WTC11 (cell line): ENCODE results near the gene R3HDM4. TPM values are rescaled to one million over a fixed set of nuclear protein-coding genes. Genes with fewer than 3 reads are reported as not detected.

Source experiments
- ATAC-seq: fragments of 200-7000 bp; cut with Tn5 transposase; 2 replicates; pipeline ENCODE4 v1.10.0; 2021; ENCODE audit warnings: mild to moderate bottlenecking, moderate library complexity
- CTCF ChIA-PET: fragments of 300-600 bp; sonication (Branson Sonifier 250); formaldehyde crosslinking; loops from one replicate; lab custom pipeline; 2021; ENCODE audit warnings: antibody characterized with exemption; lab: Charles Lee
- POLR2A ChIA-PET: fragments of 350-600 bp; sonication (Branson Sonifier 250); formaldehyde crosslinking; loops from one replicate; lab custom pipeline; 2021; ENCODE audit warnings: antibody characterized with exemption; lab: Charles Lee
- DNase-seq: peaks from one replicate; pipeline ENCODE4 v3.0.0; 2021; ENCODE audit warnings: low spot score
- H3K27ac Mint-ChIP-seq: 2 replicates; pipeline ENCODE4 v1.8.0; 2021; ENCODE audit warnings: mixed read lengths
- H3K27me3 Mint-ChIP-seq: 2 replicates; pipeline ENCODE4 v1.8.0; 2021; ENCODE audit warnings: low read depth, mild to moderate bottlenecking, moderate library complexity, mixed read lengths
- H3K36me3 Mint-ChIP-seq: 2 replicates; pipeline ENCODE4 v1.8.0; 2021; ENCODE audit warnings: mixed read lengths
- H3K4me1 Mint-ChIP-seq: 2 replicates; pipeline ENCODE4 v1.8.0; 2022; ENCODE audit warnings: mixed read lengths
- H3K4me3 Mint-ChIP-seq: 2 replicates; pipeline ENCODE4 v1.8.0; 2021; ENCODE audit warnings: mild to moderate bottlenecking, moderate library complexity, mixed read lengths
- H3K9me3 Mint-ChIP-seq: 2 replicates; pipeline ENCODE4 v1.8.0; 2021; ENCODE audit warnings: mixed read lengths
- FOXK1 ChIP-seq: sonication (generic); formaldehyde crosslinking; IDR thresholded peaks from 2 replicates; pipeline ENCODE4 v1.8.0; 2022; ENCODE audit warnings: mild to moderate bottlenecking, moderate library complexity, missing genetic modification reagents
- GRHL2 ChIP-seq: fragments of 250-450 bp; sonication (Bioruptor Pico); IDR thresholded peaks from 2 replicates; pipeline ENCODE4 v1.8.0; 2022; ENCODE audit warnings: mild to moderate bottlenecking, moderate library complexity; ENCODE audit not compliant: insufficient replicate concordance, severe bottlenecking
- IRF2 ChIP-seq: sonication (generic); formaldehyde crosslinking; IDR thresholded peaks from 2 replicates; pipeline ENCODE4 v1.8.0; 2022; ENCODE audit warnings: low read depth, missing genetic modification reagents, borderline replicate concordance
- JAZF1 ChIP-seq: fragments of 250-450 bp; sonication (Bioruptor Pico); IDR thresholded peaks from 2 replicates; pipeline ENCODE4 v1.9.0; 2021; ENCODE audit warnings: moderate library complexity, mild to moderate bottlenecking, inconsistent platforms
- MXD4 ChIP-seq: fragments of 250-450 bp; sonication (Bioruptor Pico); IDR thresholded peaks from 2 replicates; pipeline ENCODE4 v1.8.0; 2021; ENCODE audit warnings: mild to moderate bottlenecking, moderate library complexity, borderline replicate concordance
- OVOL2 ChIP-seq: fragments of 250-450 bp; sonication (Bioruptor Pico); IDR thresholded peaks from 2 replicates; pipeline ENCODE4 v1.9.0; 2021; ENCODE audit warnings: mild to moderate bottlenecking, borderline replicate concordance
- RELA ChIP-seq: sonication (generic); formaldehyde crosslinking; IDR thresholded peaks from 2 replicates; pipeline ENCODE4 v1.8.1; 2022; ENCODE audit warnings: missing genetic modification reagents, mild to moderate bottlenecking, borderline replicate concordance
- ZNF121 ChIP-seq: sonication (generic); formaldehyde crosslinking; IDR thresholded peaks from 2 replicates; pipeline ENCODE4 v1.8.0; 2023; ENCODE audit warnings: missing genetic modification reagents
- ZNF263 ChIP-seq: sonication (generic); formaldehyde crosslinking; IDR thresholded peaks from 2 replicates; pipeline ENCODE4 v1.8.1; 2022; ENCODE audit warnings: low read depth, mild to moderate bottlenecking, moderate library complexity, missing genetic modification reagents
- ZNF396 ChIP-seq: fragments of 250-450 bp; sonication (Bioruptor Pico); IDR thresholded peaks from 2 replicates; pipeline ENCODE4 v1.8.0; 2021; ENCODE audit warnings: mild to moderate bottlenecking, moderate library complexity, borderline replicate concordance
- ZNF423 ChIP-seq: fragments of 250-450 bp; sonication (Bioruptor Pico); IDR thresholded peaks from 2 replicates; pipeline ENCODE4 v2.1.2; 2022; ENCODE audit warnings: mild to moderate bottlenecking, moderate library complexity
- total RNA-seq: library from RNA; stranded (reverse); gene quantifications from 3 replicates; pipeline ENCODE4 v1.2.3, GENCODE V29; 2021
- TF ChIP-seq, protein P1 (sequence below): sonication (generic); formaldehyde crosslinking; IDR thresholded peaks from 2 replicates; pipeline ENCODE4 v1.8.0; 2022; ENCODE audit warnings: mild to moderate bottlenecking, missing genetic modification reagents
- TF ChIP-seq, protein P2 (sequence below): fragments of 250-450 bp; sonication (Bioruptor Pico); conservative IDR thresholded peaks from 2 replicates; pipeline ENCODE4 v1.9.0; 2021; ENCODE audit warnings: mild to moderate bottlenecking
- TF ChIP-seq, protein P3 (sequence below): sonication (generic); formaldehyde crosslinking; IDR thresholded peaks from 2 replicates; pipeline ENCODE4 v1.8.0; 2022; ENCODE audit warnings: mild to moderate bottlenecking, missing genetic modification reagents
- TF ChIP-seq, protein P4 (sequence below): fragments of 250-450 bp; sonication (Bioruptor Pico); IDR thresholded peaks from 2 replicates; pipeline ENCODE4 v2.1.2; 2022; ENCODE audit warnings: mild to moderate bottlenecking, moderate library complexity
- TF ChIP-seq, protein P5 (sequence below): fragments of 250-450 bp; sonication (Bioruptor Pico); IDR thresholded peaks from 2 replicates; pipeline ENCODE4 v1.8.0; 2021; ENCODE audit warnings: mild to moderate bottlenecking
- TF ChIP-seq, protein P6 (sequence below): sonication (generic); formaldehyde crosslinking; IDR thresholded peaks from 2 replicates; pipeline ENCODE4 v1.8.1; 2022; ENCODE audit warnings: missing genetic modification reagents, borderline replicate concordance
- TF ChIP-seq, protein P7 (sequence below): sonication (generic); formaldehyde crosslinking; IDR thresholded peaks from 2 replicates; pipeline ENCODE4 v1.8.1; 2023; ENCODE audit warnings: mild to moderate bottlenecking, missing genetic modification reagents, moderate library complexity

Gene R3HDM4
- total RNA-seq, 1 experiment from 2014 or later = 99.5 TPM

DNA sequence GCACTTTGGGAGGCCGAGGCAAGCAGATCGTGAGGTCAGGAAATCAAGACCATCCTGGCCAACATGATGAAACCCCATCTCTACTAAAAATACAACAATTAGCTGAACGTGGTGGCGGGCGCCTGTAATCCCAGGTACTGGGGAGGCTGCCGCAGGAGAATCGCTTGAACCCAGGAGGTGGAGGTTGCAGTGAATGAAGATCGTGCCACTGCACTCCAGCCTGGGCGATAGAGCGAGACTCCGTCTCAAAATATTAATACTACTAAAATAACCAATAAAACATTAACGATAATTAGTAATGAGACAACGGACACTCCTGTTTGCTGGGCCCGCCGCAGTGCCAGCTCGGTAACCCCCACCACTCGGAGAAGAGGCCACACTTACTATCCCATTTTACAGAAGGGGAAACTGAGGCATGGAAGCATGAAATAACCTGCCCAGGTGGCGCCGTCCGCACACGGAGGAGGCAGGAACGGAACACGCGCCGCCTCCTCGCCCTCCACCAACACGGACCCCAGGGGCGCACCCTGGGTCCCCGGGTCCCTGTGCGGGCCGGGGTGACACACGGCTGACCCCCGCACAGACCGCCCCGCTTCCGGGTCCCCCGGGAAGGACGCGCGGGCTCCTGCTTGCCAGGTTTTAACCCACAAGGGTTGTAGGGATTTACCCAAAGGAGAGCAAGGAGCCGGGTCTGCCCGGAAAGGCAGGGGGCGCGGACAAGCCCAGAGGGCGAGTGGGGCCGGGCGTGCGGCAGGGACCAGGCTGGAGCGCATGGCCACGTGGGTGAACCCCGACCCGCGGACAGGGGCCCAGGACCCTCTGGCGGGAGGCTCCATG lies 1.6 kb downstream of the R3HDM4 start (continued):
- TF ChIP-seq, protein P1, sequence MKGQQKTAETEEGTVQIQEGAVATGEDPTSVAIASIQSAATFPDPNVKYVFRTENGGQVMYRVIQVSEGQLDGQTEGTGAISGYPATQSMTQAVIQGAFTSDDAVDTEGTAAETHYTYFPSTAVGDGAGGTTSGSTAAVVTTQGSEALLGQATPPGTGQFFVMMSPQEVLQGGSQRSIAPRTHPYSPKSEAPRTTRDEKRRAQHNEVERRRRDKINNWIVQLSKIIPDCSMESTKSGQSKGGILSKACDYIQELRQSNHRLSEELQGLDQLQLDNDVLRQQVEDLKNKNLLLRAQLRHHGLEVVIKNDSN (CRISPR knock-in tag) = peak; percentile 65; the same call in 1 of the 2 replicates

DNA sequence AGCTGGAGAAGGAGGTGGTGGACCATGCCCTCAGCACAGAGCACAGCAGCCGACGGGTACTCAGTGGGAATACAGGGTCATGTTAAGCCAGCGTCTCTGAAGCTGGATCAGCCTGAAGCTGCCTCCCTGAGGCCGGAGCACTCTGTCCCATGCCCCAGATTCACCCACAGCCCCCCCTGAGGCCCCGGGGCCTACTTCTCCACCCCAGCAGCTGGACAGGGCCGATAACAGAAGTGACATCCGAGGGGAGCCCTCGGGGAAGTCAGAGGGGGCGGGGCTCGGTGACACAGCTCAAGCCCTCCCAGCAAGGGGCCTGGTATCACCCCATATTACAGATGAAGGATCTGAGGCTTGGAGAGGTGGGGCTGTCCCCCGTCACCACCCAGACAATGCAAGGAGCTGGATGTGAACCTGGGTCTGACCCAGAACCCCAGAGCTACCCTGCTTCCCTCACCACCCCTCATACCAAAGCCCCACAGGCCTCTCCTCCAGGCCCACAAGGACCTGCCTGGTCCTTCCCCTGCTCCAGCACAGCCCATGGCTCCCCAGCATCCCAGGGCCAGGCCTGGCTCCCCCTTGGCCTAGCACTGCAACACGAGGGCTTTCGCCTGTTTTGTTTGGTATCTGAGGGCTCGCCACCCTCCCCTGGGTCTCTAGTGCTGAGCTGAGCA lies 5.7 kb downstream of the R3HDM4 start:
- TF ChIP-seq ZNF121 (CRISPR knock-in tag) (no peak), JAZF1 (CRISPR knock-in tag) (no peak), ZNF263 (CRISPR knock-in tag) (no peak), GRHL2 (no peak), ZNF396 (CRISPR knock-in tag) (no peak), MXD4 (CRISPR knock-in tag) (no peak)
- TF ChIP-seq, protein P2, sequence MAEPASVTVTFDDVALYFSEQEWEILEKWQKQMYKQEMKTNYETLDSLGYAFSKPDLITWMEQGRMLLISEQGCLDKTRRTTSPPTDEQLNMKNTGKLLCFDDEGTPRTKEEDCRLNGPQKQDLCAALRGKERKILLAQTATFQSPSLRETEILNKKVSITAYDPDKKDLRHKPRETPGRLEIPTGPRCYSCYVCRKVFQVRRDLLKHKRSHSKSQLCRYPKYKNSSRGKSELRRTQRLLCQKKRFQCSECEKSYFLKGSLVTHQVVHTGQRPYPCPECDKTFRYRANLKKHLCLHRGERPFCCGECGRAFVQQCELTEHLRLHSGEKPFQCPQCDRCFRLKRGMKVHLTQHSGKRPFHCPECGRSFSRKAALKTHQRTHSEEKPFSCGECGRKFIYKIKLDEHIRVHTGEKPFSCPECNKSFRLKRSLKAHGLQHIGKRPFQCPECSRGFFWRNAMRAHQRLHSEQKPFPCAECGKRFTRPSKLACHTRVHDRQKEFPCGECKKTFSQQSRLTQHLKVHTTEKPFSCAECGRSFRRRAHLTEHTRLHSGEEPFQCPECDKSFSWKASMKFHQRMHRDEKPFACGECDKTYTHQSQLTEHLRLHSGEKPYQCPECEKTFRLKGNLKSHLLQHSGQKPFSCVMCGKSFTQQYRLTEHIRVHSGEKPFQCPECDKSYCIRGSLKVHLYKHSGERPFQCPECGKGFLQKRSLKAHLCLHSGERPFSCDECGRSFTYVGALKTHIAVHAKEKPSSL (CRISPR knock-in tag) = no peak
- TF ChIP-seq, protein P3, sequence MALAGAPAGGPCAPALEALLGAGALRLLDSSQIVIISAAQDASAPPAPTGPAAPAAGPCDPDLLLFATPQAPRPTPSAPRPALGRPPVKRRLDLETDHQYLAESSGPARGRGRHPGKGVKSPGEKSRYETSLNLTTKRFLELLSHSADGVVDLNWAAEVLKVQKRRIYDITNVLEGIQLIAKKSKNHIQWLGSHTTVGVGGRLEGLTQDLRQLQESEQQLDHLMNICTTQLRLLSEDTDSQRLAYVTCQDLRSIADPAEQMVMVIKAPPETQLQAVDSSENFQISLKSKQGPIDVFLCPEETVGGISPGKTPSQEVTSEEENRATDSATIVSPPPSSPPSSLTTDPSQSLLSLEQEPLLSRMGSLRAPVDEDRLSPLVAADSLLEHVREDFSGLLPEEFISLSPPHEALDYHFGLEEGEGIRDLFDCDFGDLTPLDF (CRISPR knock-in tag) = no peak
- TF ChIP-seq, protein P4, sequence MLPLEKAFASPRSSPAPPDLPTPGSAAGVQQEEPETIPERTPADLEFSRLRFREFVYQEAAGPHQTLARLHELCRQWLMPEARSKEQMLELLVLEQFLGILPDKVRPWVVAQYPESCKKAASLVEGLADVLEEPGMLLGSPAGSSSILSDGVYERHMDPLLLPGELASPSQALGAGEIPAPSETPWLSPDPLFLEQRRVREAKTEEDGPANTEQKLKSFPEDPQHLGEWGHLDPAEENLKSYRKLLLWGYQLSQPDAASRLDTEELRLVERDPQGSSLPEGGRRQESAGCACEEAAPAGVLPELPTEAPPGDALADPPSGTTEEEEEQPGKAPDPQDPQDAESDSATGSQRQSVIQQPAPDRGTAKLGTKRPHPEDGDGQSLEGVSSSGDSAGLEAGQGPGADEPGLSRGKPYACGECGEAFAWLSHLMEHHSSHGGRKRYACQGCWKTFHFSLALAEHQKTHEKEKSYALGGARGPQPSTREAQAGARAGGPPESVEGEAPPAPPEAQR (CRISPR knock-in tag) = no peak
- TF ChIP-seq, all 79 proteins: peak for 0
- POLR2A ChIA-PET = no interaction called here
- Mint-ChIP-seq H3K9me3 (no peaks in the 10 kb centered on the region), H3K4me1 (peaks cover 2% of the 10 kb centered on the region; the same call in 1 of the 2 replicates), H3K4me3 (no peak overlapping the region), H3K27me3 (no peaks in the 10 kb centered on the region), H3K27ac (no peak overlapping the region), H3K36me3 (peaks cover 6% of the 10 kb centered on the region; the same call in 1 of the 2 replicates)
- CTCF ChIA-PET = no interaction called here
- ATAC-seq (no peak), DNase-seq (no peak)

DNA sequence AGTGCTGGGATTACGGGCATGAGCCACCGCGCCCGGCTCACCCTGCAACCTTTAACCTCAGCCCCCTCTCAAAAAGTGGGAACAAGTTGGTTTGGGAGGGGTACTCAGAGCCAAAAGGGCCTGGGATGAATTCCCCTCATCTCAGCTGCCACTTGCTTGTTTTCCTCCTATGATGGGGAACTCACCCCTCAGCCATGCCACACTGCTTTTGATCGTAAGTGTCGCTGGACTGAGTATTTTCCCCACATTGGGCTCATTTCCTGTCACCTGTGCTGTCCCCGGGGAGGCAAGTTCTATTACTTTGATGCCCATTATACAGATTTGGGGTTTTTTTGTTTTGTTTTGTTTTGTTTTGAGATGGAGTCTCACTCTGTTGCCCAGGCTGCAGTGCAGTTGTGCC lies 6.5 kb downstream of the R3HDM4 start:
- CTCF ChIA-PET = no interaction called here
- no peak for TF ChIP-seq FOXK1 (CRISPR knock-in tag)
- TF ChIP-seq, protein P5, sequence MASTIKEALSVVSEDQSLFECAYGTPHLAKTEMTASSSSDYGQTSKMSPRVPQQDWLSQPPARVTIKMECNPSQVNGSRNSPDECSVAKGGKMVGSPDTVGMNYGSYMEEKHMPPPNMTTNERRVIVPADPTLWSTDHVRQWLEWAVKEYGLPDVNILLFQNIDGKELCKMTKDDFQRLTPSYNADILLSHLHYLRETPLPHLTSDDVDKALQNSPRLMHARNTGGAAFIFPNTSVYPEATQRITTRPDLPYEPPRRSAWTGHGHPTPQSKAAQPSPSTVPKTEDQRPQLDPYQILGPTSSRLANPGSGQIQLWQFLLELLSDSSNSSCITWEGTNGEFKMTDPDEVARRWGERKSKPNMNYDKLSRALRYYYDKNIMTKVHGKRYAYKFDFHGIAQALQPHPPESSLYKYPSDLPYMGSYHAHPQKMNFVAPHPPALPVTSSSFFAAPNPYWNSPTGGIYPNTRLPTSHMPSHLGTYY = no peak
- no peak for TF ChIP-seq OVOL2 (CRISPR knock-in tag)
- TF ChIP-seq MXD4 (CRISPR knock-in tag) = no peak
- TF ChIP-seq IRF2 (CRISPR knock-in tag) = no peak
- TF ChIP-seq ZNF423 (CRISPR knock-in tag) = no peak
- TF ChIP-seq, protein P6, sequence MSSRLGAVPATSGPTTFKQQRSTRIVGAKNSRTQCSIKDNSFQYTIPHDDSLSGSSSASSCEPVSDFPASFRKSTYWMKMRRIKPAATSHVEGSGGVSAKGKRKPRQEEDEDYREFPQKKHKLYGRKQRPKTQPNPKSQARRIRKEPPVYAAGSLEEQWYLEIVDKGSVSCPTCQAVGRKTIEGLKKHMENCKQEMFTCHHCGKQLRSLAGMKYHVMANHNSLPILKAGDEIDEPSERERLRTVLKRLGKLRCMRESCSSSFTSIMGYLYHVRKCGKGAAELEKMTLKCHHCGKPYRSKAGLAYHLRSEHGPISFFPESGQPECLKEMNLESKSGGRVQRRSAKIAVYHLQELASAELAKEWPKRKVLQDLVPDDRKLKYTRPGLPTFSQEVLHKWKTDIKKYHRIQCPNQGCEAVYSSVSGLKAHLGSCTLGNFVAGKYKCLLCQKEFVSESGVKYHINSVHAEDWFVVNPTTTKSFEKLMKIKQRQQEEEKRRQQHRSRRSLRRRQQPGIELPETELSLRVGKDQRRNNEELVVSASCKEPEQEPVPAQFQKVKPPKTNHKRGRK = no peak
- TF ChIP-seq, protein P7, sequence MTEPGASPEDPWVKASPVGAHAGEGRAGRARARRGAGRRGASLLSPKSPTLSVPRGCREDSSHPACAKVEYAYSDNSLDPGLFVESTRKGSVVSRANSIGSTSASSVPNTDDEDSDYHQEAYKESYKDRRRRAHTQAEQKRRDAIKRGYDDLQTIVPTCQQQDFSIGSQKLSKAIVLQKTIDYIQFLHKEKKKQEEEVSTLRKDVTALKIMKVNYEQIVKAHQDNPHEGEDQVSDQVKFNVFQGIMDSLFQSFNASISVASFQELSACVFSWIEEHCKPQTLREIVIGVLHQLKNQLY (CRISPR knock-in tag) = no peak
- TF ChIP-seq RELA (CRISPR knock-in tag) = no peak

More for the DNA sequence above, 6.5 kb downstream of the R3HDM4 start:
- no peaks in the 10 kb centered on the region for H3K9me3 Mint-ChIP-seq
- H3K36me3 Mint-ChIP-seq = peaks cover 6% of the 10 kb centered on the region; the same call in 1 of the 2 replicates
- H3K27me3 Mint-ChIP-seq = no peaks in the 10 kb centered on the region
- no peak overlapping the region for H3K4me3 Mint-ChIP-seq
- ATAC-seq = no peak
- no peak overlapping the region for H3K27ac Mint-ChIP-seq
- POLR2A ChIA-PET = no interaction called here
- H3K4me1 Mint-ChIP-seq = peaks cover 2% of the 10 kb centered on the region; the same call in 1 of the 2 replicates
- DNase-seq = no peak
